GM21786 (cell line): ENCODE data around the gene DTNBP1.

Experiments used
- ATAC-seq: cut with Tn5 transposase; IDR thresholded peaks from one replicate; pipeline ENCODE4 v1.9.1; 2021; ENCODE audit not compliant: unreplicated experiment

DTNBP1 gene, protein sequence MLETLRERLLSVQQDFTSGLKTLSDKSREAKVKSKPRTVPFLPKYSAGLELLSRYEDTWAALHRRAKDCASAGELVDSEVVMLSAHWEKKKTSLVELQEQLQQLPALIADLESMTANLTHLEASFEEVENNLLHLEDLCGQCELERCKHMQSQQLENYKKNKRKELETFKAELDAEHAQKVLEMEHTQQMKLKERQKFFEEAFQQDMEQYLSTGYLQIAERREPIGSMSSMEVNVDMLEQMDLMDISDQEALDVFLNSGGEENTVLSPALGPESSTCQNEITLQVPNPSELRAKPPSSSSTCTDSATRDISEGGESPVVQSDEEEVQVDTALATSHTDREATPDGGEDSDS

DNA sequence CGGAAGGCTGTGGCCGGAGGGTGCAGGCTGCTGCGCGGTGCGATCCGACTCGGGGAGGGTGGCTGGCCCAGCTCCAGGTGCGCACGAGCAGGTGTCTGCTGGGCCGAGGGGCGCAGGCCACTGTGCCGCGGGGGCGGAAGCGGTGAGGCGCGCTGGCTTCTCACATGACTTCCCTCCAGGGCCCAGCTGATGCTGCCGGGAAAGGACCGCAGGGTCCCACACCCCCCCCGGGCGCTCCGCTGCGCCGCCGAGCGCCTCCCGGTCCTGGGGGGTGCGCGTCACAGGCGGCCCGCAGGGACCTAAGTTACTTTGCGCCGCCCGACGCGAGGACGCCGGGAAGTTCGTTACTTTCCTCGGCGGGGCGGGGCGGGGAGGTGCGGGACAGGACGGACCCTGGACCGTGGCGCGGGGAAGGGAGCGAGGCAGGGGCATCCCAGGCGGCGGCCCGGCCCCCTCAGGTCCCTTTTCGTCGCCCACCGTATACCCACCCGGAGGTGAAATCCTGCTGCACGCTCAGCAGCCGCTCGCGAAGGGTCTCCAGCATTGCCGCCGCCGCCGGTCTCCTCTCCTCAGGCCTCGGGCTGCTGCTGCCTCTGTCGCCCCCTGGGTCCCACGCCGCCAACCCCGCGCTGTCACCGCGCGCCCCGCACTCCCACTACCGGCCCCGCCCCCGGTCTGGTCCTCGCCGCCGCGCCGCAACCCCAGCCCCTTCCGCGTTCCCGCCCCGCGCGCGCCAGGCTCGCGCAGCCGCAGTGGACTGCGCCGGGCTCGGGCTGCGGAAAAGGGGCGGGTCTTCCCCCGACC is at the start of gene DTNBP1:
DTNBP1 (minus strand) TSS at position 703 of the 804 bp plus-strand sequence; CDS start at position 544, 159 bp downstream.
- ATAC-seq = peak; percentile 67

DNA sequence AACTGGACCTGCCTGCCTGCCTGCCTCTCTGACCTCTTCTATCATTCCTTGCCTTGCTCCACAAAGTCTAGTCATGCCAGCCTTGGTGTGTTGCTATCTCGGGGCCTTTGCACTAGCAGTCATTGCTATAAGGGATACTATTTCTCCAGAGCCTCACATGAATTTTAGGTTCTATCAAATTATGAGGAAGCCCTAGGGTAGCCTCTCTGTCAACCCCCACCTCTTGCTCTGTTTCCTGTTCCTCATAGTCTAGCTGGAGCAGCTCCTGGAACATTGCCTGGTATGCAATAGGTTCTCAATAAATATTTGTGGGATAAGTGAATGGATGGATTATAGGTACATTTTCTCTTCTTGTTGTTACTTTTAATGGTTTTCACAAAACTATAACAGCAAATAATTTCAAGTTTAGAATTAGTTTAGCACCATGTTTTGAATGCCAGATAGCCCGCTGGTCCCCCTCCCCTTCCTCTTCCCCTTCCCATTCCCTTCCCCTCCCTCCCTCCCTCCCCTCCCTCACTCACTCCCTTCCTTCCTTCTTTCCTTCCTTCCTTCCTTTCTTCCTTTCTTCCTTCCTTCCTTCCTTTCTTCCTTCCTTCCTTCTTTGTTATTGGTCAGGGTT is 46.9 kb upstream of the DTNBP1 start:
- no peak for ATAC-seq

DNA sequence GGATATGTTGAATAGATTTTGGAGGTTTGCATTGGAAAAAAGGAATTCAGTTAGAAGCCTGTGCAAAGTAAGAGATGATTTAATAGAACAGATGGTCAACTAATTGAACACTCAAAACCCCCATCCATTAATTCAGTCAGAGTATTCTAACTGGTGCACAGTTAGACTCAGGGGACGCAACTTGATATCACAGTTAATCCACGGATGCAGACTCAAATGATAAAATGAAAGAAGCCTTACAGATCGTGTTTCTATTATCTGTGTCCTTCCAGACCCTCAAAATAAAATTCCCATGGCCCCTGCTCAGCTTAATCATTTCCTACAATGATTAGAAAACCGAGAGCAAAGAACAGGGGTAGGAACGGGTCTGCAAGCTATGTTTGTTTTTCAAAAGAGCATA is 45.4 kb upstream of the DTNBP1 start:
- ATAC-seq = no peak

- ATAC-seq = no peak
These were observed 43.2 kb upstream of the DTNBP1 start for GRCh38 chr6:15705981-15706380.

GRCh38 chr6:15698471-15698870 is 35.6 kb upstream of the DTNBP1 start:
- ATAC-seq = no peak

GRCh38 chr6:15697895-15698294 is 35.1 kb upstream of the DTNBP1 start:
- no peak for ATAC-seq

GRCh38 chr6:15691250-15691869 is 28.5 kb upstream of the DTNBP1 start:
- ATAC-seq = peak; percentile 95

- no peak for ATAC-seq
These were observed 27.7 kb upstream of the DTNBP1 start for GRCh38 chr6:15690510-15690909.

DNA sequence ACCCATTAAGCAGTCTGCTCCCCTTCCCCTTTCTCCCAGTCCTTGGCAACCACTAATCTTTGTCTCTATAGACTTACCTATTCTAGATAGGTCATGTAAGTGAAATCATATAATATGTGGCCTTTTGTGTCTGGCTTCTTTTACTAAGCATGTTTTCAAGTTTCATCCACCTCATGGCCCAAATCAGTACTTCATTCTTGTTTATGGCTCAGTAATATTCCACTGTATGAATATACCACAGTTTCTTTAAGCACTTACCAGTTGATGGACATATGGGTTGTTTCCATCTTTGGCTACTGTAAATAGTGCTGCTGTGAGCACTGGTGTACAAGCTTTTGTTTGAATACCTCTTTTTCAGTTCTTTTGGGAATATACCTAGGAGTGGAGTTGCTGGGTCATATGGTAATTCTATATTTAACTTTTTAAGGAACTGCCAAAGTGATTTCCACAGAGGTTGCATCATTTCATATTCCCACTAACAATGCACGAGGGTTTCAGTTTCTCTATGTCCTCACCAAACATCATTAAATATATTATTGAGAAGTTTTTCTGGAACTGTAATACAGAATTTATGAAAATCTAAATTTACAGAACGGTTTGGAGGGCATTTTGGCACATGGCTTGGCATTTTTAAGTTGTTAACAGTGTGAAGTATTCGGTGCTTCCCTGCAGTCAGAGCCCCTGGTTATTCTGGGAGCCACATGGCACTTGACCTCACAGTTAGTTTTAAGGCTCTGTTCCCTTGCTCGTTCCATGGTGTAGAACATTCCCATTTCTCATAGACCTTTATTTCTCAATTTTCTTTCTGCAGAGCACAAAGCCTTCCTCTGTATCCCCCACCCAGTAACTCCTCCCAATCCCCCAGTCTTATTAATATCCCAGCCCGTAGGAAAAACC is 27.0 kb upstream of the DTNBP1 start:
- no peak for ATAC-seq

DNA sequence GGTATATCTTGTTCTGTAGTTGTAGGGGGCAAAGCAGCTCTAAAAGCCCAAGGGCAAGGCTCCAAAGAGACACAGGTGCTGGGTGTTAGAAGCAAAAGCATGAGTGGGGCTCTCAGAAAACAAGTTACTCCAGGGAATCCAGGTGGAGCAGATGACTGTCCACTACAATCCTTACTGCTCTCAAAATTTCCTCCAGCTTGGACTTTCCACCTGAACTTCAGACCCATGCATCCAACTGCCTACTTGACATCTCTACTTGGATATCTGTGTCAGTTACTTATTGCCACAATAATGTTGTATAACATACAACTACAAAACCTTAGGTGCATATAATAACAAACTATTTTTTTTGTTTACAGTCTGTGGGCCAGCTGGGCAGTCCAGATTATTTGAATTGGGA is 22.8 kb upstream of the DTNBP1 start:
- no peak for ATAC-seq

GRCh38 chr6:15682965-15683822 is 20.4 kb upstream of the DTNBP1 start:
- peak; percentile 85 for ATAC-seq

GRCh38 chr6:15681946-15682345 is 19.1 kb upstream of the DTNBP1 start:
- ATAC-seq = no peak

GRCh38 chr6:15678514-15678913 is 15.7 kb upstream of the DTNBP1 start:
- ATAC-seq = no peak

DNA sequence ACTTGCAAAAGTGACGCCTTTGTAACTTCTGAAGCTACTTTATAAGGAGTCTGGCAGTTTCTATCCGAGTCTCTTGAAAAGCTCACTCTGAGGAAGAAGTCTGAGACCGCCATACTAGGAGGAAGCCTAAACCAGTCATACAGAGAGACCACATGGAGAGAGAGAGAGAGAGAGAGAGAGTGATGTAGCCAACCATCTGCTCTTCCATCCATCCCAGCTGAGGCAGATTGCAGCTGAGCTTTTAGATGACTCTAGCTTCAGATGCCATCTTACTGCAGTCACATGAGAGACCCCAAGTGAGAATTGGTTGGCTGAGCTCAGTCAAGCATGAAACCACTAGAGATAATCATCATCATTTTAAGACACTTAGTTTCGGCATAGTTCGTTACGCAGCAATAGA is 15.0 kb upstream of the DTNBP1 start:
- no peak for ATAC-seq

DNA sequence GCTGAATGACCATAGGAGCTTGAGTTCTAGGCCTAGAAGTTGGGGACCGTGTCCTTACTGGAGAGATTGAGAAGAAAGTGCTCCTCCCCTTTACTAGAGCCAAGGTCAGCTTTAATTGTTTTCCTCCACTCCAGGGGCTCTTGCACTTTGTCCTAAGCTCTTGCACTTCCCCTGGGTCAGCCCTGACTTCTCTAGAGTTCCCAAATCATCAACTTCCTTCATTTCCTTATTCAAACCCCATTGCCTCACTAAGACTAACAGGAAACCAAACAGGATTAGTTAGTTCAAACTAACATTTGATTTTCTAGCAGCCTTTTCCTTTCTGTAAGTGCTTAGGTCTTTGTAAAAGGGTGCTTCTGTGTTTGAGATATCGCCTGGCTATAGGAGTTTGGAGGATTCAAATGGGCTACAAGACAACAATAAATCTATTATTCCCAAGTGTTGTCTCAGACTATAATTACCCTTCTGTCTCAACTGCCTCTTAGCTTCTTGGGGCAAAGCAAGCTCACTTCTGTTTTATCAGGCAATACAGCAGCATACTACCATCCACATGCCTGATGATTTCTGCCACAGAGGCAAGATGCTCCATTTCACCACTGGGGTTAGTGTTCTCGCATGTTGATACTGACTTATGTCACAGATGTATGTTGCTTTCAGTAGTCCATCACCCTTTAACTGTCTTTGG is 12.8 kb upstream of the DTNBP1 start:
- ATAC-seq = no peak

DNA sequence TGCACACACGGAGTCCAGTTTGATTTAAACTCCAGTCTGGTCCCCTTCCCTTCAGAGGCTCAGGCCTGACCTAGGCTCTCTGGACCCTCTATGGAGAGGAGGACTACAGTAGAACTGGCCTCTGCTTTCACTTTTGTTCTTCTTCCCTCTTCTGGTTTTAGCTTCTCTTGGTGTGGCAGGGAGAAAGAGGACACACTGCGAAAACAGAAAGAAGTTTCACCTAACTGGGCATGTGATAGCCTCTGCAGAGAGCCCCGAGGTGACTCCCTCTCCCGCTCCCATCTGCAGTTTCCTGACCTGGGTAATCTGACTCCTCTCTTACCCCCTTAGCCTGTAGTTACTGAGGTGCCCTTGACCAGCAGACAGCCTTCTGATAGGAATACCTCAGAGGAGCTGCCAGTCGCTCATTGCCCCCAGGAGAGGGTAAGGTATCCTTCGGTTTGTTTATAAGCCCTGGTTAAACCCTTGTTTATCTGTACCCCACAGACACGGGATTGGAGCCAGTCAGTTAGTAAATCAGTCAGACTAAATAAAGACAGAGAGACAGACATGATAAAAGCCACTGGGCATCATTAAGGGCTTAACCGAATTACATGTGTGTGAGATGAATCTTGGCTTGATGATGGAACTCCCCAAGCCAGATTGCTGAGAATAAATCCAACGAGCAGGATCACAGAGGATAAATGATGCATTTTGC is 12.0 kb upstream of the DTNBP1 start:
- no peak for ATAC-seq

DNA sequence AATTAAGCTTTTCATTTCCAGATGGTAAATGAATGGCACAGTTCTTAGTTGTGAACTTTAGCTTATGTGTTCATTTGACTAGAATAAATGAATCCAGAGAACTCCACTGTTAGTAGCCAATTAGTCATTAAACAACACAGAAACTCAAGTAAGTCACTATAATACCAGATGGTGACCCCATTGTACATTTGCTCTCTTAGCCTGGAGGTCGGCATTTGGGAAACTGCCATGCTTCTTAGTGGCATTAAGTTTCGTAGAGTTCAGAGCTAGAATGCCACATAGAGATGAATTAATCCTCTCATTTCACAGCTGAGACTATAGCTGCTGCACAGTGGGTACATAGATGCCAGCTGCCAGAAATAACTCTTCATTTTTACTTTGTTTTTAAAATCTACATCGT is 10.8 kb upstream of the DTNBP1 start:
- no peak for ATAC-seq

- ATAC-seq = no peak
These were observed 10.0 kb upstream of the DTNBP1 start for GRCh38 chr6:15672818-15673217.
